Activated CD8-positive, alpha-beta memory T cell treated with anti-CD3 and anti-CD28 coated beads, Interleukin-2, amount 50 U/mL, for 48 hours (primary cell): ENCODE data around the gene RNU6-9.

ENCODE experiments used
- DNase-seq: peaks from one replicate; pipeline ENCODE4 v3.0.0-alpha.2; 2020

Gene RNU6-9

DNA sequence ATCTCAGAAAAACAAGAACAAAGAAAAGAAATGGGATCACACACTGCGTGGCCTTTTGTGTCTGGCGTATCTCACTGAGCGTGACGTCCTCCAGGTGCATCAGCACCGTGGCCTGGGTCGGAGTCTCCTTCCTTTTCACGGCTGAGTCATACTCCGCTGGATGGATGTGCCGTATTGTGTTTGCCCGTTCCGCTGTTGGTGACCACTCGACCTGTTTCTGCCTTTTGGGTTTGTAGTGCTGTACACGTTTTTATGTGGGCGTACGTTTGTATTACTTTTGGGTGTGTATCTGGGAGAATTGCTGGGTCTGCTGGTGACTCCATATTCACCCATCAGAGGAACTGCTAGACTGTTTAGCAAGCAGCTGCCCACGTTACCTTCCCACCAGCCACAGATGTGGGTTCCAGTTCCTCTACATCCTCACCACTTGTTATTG lies 44.0 kb downstream of the RNU6-9 start:
- DNase-seq, result no peak

DNA sequence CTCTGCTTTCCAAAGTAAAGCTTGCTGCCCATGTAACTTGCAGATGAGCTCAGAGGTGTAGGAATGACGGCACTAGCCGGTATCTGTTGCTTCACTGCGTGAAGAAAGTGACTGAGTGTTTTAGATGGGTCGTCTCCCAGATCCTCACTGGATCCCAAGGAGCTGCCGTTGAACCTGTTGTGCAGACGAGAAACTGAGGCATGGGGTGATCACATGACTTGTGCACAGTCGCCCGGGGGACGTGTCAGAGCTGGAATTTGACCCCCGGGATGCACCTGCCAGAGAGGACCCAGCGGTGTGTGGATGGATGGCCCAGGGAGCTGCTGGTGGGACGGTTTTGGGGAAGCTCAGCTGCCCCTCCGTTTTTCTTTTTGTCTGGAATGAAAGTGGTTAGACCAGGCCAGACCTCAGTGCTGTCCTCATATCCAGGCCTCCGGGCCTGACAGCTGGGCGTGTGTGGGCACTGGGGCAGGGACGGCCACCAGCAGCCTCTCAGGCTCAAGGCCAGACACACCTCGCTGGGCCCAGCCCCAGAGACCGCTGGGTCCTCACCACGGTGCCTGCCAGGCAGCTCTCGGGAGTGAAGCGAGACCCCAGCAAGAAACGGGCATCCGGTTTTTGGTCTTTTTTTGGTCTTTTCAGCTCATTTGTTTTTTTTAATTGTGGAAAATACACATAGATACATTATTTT lies 45.1 kb downstream of the RNU6-9 start:
- no peak for DNase-seq

DNA sequence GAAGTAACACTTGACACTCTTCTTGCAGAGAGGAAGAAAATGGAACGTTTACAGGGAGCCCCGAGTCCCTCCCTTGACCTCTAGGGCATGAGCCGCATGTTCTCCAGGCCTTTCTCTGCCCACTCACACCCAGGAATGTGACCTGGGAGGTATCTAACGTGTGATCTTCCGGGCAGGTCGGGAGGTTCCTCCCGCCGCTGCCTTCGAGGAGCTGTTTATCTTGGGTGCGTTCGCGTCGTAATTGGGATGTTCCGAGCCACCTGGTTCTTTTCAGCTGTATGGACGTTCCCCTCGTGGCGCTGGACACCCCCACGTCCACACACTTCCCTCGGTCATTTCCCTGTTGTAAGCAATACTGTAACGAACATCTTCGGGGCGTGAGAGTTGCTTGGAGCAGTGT lies 46.2 kb downstream of the RNU6-9 start:
- DNase-seq, result no peak

DNA sequence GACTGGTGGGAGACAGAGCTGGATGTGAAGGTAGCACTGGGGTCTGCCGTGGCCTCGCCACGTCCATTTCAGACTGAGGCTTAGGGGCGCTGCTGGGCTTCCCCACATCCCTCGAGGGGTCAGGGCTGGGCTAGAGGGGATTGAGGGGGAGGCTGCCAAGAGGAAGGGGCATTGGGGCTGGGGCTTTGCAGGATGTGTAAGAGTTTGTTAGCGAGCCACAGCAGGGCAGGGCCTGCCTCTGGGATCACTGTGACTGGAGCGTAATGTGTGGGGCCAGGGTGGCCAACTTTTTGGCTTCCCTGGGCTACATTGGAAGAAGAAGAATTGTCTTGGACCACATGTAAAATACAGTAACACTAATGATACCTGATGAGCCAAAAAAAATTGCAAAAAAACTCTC lies 46.6 kb downstream of the RNU6-9 start:
- no peak for DNase-seq

DNA sequence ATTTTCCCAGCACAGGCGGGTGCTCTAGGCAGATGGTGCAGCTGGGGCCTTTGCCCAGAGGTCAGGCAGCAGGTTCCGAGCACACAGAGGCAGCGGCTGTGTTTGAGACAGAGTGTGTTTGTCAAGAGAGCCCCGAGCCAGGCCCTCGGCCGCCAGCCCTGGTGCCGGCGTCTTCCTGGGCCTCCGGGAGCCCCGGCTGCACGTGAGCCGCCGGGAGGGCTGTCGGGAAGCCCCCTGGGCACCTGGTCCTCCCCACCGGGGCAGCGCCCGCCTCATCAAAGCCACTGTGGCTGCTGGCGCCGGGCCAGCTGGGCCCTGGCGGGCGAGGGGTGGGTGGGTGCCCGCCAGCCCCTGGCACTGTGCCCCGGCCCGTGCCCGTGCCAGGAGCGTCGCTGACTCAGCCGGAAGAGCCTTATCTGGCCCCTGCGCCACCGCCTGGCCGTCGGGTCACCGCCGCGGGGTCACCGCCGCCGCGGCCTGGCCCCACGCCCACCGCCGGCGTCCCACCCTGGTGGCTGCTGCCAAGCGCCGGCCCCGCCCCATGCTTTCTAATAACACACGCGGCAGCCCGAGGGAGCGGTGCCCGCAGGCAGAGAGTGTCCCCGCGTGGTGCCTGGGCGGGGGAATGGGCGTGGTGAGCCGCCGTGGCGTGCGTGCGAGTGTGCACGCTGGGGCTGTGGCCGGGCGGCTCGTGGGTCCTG lies 47.5 kb downstream of the RNU6-9 start:
- DNase-seq, result peak; percentile 79

DNA sequence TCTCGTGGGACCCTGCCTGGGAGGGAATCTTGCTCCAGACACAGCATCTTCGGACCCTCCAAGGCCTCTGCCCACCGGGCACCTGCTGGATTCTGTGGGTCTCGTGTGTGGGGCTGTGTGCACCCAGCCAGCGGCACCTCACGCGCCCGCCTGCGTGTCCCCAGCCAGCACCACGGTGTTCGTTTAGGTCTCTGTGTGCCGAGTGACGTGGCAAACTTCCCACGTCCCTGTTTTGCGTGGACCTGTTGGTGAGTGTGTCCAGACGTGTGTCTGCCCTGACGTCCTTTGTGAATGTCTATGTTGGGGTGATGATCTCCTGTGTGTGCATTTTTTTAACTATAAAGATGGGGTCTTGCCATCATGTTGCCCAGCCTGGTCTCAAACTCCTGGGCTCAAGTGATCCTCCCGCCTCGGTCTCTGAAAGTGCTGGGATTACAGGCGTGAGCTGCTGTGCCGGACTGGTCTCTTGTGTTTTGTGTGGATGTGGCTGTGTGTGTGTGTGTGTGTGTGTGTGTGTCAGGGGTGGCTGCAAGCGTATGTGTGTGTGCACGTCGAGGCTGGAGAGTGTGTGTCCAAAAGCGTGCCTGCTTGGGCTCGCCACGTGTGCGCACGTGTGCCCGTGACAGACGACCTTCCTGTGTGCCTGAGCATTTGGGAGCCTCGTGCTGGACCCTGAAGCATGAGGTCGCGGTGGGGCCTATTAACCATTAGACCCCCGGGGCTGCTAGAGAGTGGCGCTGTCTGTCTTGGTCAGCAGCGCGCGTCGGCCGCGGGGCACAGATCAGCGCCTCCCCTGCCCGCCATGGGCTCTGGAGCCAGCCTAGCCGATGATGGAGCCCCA lies 48.2 kb downstream of the RNU6-9 start:
- DNase-seq, result no peak

DNA sequence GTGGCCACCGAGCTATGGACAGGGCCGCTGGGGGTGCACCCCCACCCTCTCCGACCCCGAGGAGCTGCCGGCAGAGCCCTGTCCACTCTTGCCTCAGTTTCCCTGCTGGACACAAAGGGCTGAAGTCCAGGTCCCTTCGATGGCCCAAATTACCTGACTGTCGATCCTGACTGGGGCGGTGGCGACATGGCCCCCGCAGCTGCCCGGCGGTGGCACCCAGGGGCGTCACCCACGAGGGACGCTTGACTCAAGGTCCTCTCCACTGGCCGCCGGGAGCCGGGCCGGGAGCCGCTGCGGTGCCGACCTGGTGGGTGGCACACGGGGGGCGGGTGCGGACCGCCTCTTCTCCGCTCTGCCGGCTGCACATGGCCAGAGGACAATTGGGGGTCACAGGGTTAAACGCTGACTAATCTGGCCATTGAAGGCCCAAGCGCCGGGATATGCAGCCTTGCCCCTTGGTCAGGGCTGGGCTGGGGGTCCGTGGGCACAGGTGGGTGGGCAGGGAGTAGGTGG lies 48.9 kb downstream of the RNU6-9 start:
- DNase-seq, result no peak
